SW480 (cell line): ENCODE results near the gene TEAD1.

Experiments used
- DNase-seq: peaks from one replicate; pipeline ENCODE4 v3.0.0-alpha.2; 2016; ENCODE audit warnings: low spot score

Gene TEAD1

GRCh38 chr11:12764187-12764914, 90.1 kb downstream of the TEAD1 start:
- no peak for DNase-seq

DNA sequence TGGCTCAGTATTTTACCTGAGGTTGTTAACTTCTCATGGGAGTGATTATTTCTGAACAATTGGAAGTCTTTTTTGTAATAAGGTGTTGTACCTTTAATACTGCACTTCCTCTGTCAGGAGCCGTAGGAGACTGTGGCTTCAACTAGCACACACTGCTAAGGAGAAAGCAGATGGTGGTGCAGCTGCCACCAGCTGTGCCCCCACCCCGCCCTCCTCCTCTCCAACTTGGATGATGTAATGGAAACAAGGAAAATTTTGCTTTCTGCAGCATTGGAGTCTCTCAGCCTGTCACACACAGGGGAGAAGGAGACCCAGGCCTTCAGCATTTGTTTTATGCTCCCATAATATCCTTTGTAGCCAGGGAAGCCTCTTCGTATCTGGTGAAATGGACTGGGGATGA, 91.2 kb downstream of the TEAD1 start:
- DNase-seq = no peak

DNA sequence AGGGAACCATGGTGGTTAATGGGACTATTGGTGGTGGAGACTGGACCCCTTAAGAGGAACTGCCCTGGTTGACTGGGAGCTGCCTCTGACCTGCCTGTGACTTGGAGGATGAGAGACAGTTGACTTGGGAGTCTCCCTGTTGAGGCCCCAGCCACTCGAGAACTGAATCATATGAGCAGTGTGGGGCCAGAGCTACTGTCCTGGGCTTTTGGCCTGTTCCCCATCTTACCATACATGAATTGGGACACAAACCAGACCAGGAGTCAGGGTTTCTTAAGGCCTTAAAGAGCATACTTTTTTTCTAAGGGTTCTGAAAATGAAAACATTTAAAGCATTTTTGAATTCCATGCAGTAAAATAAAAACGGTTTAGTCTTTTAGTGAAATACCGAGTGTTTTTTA, 92.8 kb downstream of the TEAD1 start:
- DNase-seq = no peak

DNA sequence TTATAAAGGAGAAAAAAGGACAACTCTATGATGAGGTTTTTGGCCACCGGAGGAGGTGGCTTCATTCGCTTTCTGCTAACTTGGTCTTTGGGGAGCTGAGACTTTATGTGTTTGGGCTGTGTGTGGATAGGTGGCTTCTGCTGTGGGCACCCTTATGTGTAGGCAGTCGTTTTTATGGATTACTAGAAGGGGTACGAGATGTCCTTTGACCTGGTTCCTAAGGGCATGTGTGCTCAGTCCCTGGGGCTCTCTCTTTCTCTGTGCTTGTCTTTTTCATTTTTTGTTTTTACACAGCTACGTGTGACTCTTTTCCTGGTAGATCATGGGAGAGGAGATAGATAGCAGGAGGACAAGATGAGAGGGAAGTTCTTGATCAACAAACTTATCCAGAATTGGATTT, 93.4 kb downstream of the TEAD1 start:
- DNase-seq = no peak

- no peak for DNase-seq
Observed at GRCh38 chr11:12768726-12769673, 94.8 kb downstream of the TEAD1 start.

DNA sequence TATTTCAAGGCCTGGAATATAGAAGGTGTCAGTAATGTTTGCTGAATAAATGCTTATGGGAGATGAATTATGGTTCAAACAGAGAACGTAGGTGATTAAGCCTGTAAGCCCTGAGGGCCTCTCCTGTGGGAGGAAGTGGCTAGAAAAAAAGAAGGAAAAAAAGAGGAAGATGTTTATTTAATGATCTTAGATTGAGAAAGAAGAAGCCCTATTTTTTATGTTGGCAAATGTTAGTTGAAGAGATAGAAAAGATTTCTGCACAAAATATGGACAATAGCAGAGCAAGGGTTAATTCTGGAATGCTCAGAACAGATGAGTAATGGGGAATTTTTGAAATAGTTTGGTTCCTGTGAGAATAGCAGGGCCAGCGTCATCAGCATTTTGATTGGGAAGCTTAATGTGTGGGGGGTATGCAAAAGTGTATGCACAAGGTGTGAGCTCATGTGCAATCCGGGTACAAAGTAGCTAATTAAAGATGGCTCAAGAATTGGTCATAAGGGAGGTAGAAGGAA, 95.7 kb downstream of the TEAD1 start:
- no peak for DNase-seq

DNA sequence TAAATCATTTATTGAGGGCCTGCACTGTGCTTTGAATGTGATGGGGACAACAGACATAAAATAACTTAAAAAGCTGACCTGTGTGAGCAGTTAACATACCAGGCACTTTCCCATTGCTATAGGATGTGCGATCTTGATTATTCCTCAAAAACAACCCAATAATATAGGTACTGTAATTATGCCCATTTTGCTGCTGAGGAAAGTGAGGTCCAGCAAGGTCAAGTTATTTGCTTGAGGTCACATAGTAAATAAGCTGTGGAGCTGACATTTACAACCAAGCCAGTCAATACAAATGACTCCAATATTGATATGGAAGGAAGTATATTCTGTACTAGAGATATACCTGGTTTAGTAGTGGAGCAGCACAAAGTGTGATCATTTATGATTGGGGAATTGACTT, 96.2 kb downstream of the TEAD1 start:
- DNase-seq = no peak

DNA sequence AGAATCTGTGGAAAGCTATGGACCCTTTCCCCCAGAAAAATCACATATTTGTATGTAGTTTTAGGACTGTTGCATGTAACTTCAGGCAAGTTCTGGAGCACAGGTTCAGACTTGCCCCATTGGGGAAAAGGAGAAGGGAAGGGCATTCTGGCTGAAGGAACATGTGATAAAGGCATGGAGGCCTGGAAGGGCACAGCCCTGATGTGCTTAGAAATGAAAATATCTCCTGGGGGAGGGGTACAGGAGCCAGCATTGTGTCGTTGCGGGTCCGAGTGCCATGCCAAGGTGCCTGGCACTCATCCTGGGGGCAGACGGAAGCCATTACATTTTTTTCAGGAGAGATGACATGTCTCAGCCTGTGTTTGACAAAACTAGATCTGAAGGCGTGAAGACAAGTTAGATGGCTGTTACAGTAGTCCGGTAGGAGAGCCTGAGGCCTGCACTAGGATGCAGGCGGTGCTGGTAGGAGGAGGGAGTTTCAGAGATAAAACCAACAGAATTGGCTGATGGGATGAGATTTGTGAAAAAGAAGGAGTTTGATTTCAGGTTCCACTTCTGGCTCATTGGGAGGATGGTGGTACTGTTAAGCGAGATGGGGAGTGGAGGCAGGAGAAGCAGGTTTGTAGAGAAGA, 96.9 kb downstream of the TEAD1 start:
- no peak for DNase-seq

- no peak for DNase-seq
Observed at GRCh38 chr11:12771875-12772274, 97.7 kb downstream of the TEAD1 start.

DNA sequence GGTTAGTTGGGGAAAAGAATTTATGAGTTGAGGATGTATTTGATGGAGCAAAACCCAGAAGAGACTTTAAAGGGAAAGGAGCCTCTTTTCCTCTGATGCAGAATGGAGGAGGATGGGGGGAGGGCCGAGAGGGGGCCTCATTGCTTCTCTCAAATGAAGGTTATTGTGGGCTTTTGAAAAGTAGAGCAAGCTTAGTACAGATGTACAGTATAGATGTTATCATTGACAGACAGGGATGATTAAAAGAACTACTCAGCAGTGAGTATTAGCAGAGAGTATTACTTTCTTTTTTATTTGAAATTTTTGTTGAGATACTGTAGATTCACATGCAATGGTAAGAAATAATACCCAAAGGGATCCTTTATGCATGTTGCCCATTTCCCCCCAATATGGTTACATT, 98.1 kb downstream of the TEAD1 start:
- DNase-seq = no peak

GRCh38 chr11:12773591-12773990, 99.4 kb downstream of the TEAD1 start:
- DNase-seq = no peak

- DNase-seq = no peak
Observed at GRCh38 chr11:12775955-12776354, 101.7 kb downstream of the TEAD1 start.

DNA sequence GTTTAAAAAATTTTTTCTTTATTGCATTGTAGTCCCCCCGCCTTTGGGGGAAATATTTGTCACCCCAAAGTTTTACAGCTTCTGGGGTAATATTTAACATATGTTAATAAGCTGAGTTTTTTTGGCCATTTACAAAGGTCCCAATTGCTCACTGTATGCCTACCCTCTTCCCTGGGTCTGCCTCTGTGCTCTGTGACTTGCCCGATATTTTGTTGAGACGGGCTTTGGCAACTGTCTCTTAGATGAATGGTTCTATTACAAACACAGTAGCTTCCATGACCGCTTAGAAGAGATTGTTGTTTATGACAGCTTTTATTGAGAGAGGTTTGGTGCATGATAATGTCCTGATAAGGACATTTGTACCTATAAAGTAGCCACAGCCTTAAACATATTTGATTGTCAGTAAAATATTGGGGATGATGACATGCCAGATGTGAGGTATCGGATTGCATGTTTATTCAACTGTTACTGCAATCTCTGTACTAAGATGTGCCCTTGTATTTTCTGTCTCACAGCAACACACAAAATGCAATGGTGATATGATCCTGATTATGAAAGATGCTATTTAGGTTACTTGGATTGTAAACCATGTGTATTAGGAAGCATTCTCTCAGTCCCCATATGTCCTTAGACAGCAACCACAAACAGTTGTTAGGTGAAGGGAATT, 103.1 kb downstream of the TEAD1 start:
- DNase-seq = no peak

DNA sequence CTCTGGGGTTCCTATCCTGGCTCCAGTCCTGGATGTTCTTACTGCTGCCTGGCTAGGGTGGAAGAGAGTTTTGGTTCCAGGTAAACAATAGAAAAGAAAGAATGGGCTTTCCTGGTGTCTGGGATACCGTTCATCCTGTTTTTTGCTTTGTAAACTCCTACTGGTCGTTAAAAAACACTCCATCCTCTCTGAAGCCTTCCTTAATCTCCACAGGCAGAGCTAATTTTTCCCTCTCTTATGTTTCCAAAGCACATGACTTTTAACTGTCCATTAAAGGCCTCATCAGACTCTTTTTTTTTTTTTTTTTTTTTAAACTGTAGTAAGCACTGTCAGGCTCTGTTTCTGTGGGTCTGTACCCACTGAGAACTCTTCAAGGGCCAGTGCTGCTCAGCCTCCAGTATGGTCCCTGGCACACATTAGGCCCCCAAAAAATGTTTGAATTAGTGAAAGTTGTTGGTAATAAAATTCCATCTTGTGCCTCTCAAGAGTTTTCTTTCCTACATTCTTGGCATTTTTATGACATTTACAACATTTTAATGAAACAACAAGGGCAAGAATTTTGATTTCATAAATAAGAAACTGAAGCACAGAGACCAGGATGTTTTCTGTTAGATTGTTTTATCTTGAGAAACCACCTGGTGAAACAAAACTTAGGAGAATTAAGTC, 104.2 kb downstream of the TEAD1 start:
- no peak for DNase-seq

DNA sequence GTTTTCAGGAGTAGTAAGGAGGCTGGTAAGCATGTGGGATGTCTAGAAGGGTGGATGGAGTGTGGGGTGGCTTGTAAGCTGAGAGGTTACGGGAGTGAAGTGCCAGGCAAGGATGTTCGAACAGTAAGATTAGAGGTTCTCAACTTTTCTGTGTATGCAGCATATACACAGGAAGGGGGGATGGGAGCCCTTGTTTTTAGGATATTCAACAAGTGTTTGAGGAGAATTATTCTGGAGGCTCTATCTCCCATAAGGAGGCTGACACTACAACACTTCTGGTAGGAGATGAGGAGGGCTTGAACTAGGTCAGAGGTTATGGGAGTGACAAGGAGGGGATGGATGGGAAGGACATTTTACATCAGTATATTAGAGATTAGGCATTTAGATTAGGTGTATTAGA, 109.5 kb downstream of the TEAD1 start:
- no peak for DNase-seq

GRCh38 chr11:12784445-12784844, 110.2 kb downstream of the TEAD1 start:
- no peak for DNase-seq

GRCh38 chr11:12784987-12785386, 110.8 kb downstream of the TEAD1 start:
- no peak for DNase-seq

DNA sequence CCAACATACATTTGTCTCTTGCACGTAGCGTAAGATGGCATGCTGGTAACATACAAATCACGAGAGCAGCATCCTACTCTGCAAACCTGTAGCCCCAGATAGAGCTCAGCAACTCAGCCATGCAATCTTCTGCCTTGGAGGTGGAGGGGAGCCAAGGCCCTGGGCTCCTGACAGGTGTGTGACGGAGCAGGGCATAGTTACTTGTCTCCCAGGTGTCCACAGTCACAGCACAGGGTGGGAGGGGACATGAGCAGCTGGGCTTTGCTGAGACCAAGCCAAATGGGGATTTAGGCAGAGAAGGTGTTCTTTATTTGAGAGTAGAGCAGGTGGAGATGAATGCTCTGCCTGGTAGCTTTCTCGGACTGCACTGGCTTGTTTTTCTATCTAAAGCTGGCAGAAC, 111.7 kb downstream of the TEAD1 start:
- no peak for DNase-seq

DNA sequence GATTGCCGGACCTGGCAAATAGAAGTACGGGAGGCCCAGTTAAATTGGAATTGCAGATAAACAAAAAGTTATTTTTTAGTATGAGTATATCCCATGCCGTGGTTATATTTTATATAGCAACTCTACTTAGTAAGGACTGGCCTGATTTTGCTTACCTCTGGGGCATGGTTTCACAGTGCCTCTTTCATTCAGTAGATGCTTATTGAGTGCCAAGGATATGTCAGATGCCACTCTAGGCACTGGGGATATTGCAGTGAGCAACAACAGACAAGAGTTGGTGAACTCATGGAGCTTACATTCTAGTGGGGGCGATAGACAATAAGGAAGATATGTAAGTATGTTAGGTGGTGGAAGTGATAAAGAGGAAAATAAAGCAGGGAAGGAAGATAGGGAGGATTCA, 112.2 kb downstream of the TEAD1 start:
- no peak for DNase-seq

DNA sequence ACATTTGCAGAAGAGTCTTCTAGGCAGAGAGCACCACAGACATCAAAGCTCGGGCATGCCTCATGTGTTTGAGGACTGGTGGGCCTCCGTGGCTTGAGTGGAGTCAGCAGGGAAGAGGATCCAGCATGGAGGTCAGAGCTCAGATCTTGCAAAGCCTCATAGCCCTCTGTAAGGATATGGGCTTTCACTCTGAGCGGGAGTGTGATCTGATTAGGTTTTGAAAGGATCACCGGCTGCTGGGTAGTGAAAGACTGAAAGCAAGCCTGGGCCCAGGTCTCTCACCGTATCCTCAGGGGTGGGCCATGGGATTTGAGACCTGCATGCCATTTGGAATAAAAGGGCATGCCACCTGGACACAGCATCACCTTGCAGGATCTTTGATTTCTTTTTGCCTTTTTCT, 112.7 kb downstream of the TEAD1 start:
- no peak for DNase-seq

DNA sequence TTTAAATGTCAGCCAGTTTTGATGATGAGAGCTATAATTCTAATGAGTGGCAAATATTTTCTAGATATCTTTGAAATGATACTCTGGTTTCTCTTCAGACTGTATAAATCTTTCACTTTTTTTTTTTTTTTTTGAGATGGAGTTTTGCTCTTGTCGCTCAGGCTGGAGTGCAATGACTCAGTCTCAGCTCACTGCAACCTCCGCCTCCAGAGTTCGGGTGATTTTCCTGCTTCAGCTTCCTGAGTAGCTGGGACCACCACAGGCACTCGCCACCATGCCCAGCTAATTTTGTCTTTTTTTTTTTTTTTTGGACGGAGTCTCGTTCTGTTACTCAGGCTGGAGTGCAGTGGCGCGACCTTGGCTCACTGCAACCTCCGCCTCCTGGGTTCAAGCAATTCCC, 113.6 kb downstream of the TEAD1 start:
- DNase-seq = no peak

DNA sequence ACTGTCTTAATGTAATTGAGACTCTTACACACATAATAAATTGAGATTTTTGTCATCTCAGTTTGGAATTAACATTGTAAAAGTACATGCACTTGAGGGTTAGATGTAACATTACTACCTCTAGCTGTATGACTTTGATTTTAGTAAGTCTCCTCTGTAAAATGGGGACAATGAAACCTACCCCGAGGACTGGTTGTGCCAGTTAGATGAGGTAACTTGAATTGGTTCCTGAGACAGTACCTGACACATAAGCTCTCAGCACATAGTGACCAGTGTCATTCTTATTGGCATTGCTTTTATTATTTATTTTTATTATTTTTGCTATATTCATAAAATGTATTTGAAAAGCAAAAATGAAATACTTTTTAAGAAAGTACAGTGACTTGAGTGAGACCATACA, 114.8 kb downstream of the TEAD1 start:
- no peak for DNase-seq
